H1 (cell line): Measurements from ENCODE around the gene COL6A1. TPM values are rescaled to one million over a fixed set of nuclear protein-coding genes. Genes with fewer than 3 reads are reported as not detected.

Experiments used
- CTCF ChIA-PET: fragments of 300-600 bp; sonication (Branson Sonifier 250); formaldehyde crosslinking; loops from one replicate; lab custom pipeline; 2021; ENCODE audit not compliant: partially characterized antibody; lab: Charles Lee
- POLR2A ChIA-PET: fragments of 300-600 bp; sonication (Branson Sonifier 250); formaldehyde crosslinking; loops from one replicate; lab custom pipeline; 2021; ENCODE audit warnings: inconsistent platforms; ENCODE audit not compliant: partially characterized antibody; lab: Charles Lee
- DNase-seq, 2 experiments: peaks; one replicate each; pipeline versions ENCODE4 v3.0.0 to v3.0.0-alpha.2; 2010 to 2022; ENCODE audit warnings: low spot score in 2 of 2, low read depth in 1 of 2, mixed read lengths in 1 of 2
- FAIRE-seq: peaks from 2 replicates; lab custom pipeline; 2011; peaks lifted over from hg19 to GRCh38; lab: Jason Lieb, UNC
- H2AFZ ChIP-seq: 2 replicates; pipeline ENCODE4 v1.8.1; 2012; ENCODE audit warnings: low read length, inconsistent platforms
- H2AK5ac ChIP-seq: 2 replicates; pipeline ENCODE4 v1.6.1; 2013; ENCODE audit warnings: low read depth, low read length
- H2BK120ac ChIP-seq: replicated peaks from 2 replicates; pipeline ENCODE3; 2013; ENCODE audit warnings: low read depth, low read length, inconsistent platforms
- H2BK12ac ChIP-seq: 2 replicates; pipeline ENCODE4 v1.6.1; 2013; ENCODE audit warnings: low read depth, low read length
- H2BK15ac ChIP-seq: 2 replicates; pipeline ENCODE4 v1.6.1; 2013; ENCODE audit warnings: low read length
- H2BK20ac ChIP-seq: 2 replicates; pipeline ENCODE4 v1.6.1; 2013; ENCODE audit warnings: low read length
- H2BK5ac ChIP-seq: 2 replicates; pipeline ENCODE4 v1.6.1; 2013; ENCODE audit warnings: low read depth, low read length
- H3K14ac ChIP-seq: 2 replicates; pipeline ENCODE4 v1.6.1; 2013; ENCODE audit warnings: inconsistent platforms; ENCODE audit not compliant: insufficient read length
- H3K18ac ChIP-seq: 2 replicates; pipeline ENCODE4 v1.6.1; 2013; ENCODE audit warnings: low read length; ENCODE audit errors: extremely low read depth
- H3K23ac ChIP-seq: 2 replicates; pipeline ENCODE4 v1.6.1; 2013; ENCODE audit warnings: inconsistent platforms; ENCODE audit not compliant: insufficient read length
- H3K23me2 ChIP-seq: 2 replicates; pipeline ENCODE4 v1.6.1; 2013; ENCODE audit warnings: low read depth, low read length
- H3K27ac ChIP-seq: 2 replicates; pipeline ENCODE4 v1.6.1; 2011; ENCODE audit warnings: low read depth, low read length, inconsistent platforms
- H3K27me3 ChIP-seq, 4 experiments: replicated peaks in 1 of 4; 1 replicate in 1 of 4; 2 replicates in 3 of 4; pipeline versions ENCODE4 v1.6.1 to v1.8.1; 2011 to 2013; ENCODE audit warnings: low read length in 3 of 4, mild to moderate bottlenecking in 3 of 4, inconsistent platforms in 2 of 4, mixed read lengths in 2 of 4, moderate library complexity in 1 of 4; ENCODE audit not compliant: control insufficient read depth in 3 of 4, insufficient read depth in 3 of 4; ENCODE audit errors: extremely low read depth in 1 of 4
- H3K36me3 ChIP-seq, 4 experiments: 2 replicates each; pipeline versions ENCODE4 v1.6.1 to v1.8.1; 2011 to 2013; ENCODE audit warnings: mild to moderate bottlenecking in 4 of 4, low read length in 3 of 4, moderate library complexity in 2 of 4, control low read depth in 1 of 4, inconsistent platforms in 1 of 4; ENCODE audit not compliant: insufficient read depth in 4 of 4, control insufficient read depth in 2 of 4
- H3K4ac ChIP-seq: replicated peaks from 2 replicates; pipeline ENCODE3; 2013; ENCODE audit warnings: low read length, low read depth, mixed read lengths, inconsistent platforms; ENCODE audit not compliant: insufficient read length
- H3K4me1 ChIP-seq, 4 experiments: replicated peaks in 1 of 4; 1 replicate in 1 of 4; 2 replicates in 3 of 4; pipeline versions ENCODE4 v1.6.1 to v1.8.1; 2011 to 2013; ENCODE audit warnings: low read length in 3 of 4, inconsistent platforms in 2 of 4, mixed read lengths in 1 of 4; ENCODE audit not compliant: insufficient read depth in 4 of 4, control insufficient read depth in 3 of 4
- H3K4me2 ChIP-seq, 2 experiments: 2 replicates each; pipeline versions ENCODE4 v1.6.1 to v1.8.1; 2011 to 2013; ENCODE audit warnings: low read depth in 2 of 2, low read length in 2 of 2, control low read depth in 1 of 2, inconsistent platforms in 1 of 2, mild to moderate bottlenecking in 1 of 2; ENCODE audit not compliant: insufficient read depth in 1 of 2
- H3K4me3 ChIP-seq, 4 experiments: fragments of 200-600, 300-600 bp in 1 of 4; sonication (generic), shearing (Covaris generic), sonication (Bioruptor Twin) in 1 of 4; 2 replicates each; pipeline versions ENCODE4 v1.5.1 to v1.8.1; 2011 to 2016; ENCODE audit warnings: low read length in 4 of 4, low read depth in 3 of 4, control low read depth in 2 of 4, inconsistent platforms in 2 of 4, mild to moderate bottlenecking in 2 of 4, mixed read lengths in 1 of 4, moderate library complexity in 1 of 4; ENCODE audit not compliant: insufficient read depth in 2 of 4; ENCODE audit errors: extremely low read depth in 1 of 4
- H3K56ac ChIP-seq: replicated peaks from 2 replicates; pipeline ENCODE3; 2013; ENCODE audit warnings: low read depth, mild to moderate bottlenecking, mixed read lengths, low read length, inconsistent platforms; ENCODE audit not compliant: insufficient read length
- H3K79me1 ChIP-seq: 2 replicates; pipeline ENCODE4 v1.6.1; 2013; ENCODE audit warnings: low read depth, low read length, control low read depth
- H3K79me2 ChIP-seq, 2 experiments: 2 replicates each; pipeline versions ENCODE4 v1.6.1 to v1.8.1; 2012 to 2013; ENCODE audit warnings: low read length in 2 of 2, mild to moderate bottlenecking in 2 of 2, inconsistent platforms in 1 of 2; ENCODE audit not compliant: insufficient read depth in 2 of 2, control insufficient read depth in 1 of 2
- H3K9ac ChIP-seq, 4 experiments: replicated peaks in 1 of 4; 1 replicate in 1 of 4; 2 replicates in 3 of 4; pipeline versions ENCODE4 v1.6.1 to v1.8.1; 2011 to 2013; ENCODE audit warnings: low read depth in 3 of 4, low read length in 3 of 4, control low read depth in 2 of 4, mild to moderate bottlenecking in 2 of 4, moderate library complexity in 2 of 4, inconsistent platforms in 1 of 4; ENCODE audit errors: extremely low read depth in 1 of 4
- H3K9me3 ChIP-seq, 2 experiments: 2 replicates each; pipeline versions ENCODE4 v1.6.1 to v1.8.1; 2012 to 2013; ENCODE audit warnings: mild to moderate bottlenecking in 2 of 2, moderate library complexity in 2 of 2, control low read depth in 1 of 2, inconsistent platforms in 1 of 2, low read depth in 1 of 2, low read length in 1 of 2, mixed read lengths in 1 of 2; ENCODE audit not compliant: insufficient read depth in 2 of 2
- H4K20me1 ChIP-seq, 2 experiments: replicated peaks in 1 of 2; 2 replicates each; pipeline versions ENCODE3 to v1.8.1; 2011 to 2013; ENCODE audit warnings: inconsistent platforms in 2 of 2, low read length in 2 of 2, mild to moderate bottlenecking in 1 of 2; ENCODE audit not compliant: insufficient read depth in 2 of 2, control insufficient read depth in 1 of 2
- H4K5ac ChIP-seq: 2 replicates; pipeline ENCODE4 v1.6.1; 2013; ENCODE audit warnings: low read length, low read depth, mixed read lengths, inconsistent platforms; ENCODE audit not compliant: insufficient read length
- H4K8ac ChIP-seq: 2 replicates; pipeline ENCODE4 v1.8.0; 2013; ENCODE audit warnings: mild to moderate bottlenecking, moderate library complexity, low read length, inconsistent platforms; ENCODE audit not compliant: insufficient read depth; ENCODE audit errors: extremely low read depth
- H4K91ac ChIP-seq: replicated peaks from 2 replicates; pipeline ENCODE3; 2013; ENCODE audit warnings: low read length, mixed read lengths, inconsistent platforms; ENCODE audit not compliant: insufficient read length
- CTBP2 ChIP-seq: IDR thresholded peaks from 2 replicates; pipeline ENCODE4 v1.7.0; 2011; ENCODE audit warnings: borderline replicate concordance, mild to moderate bottlenecking, moderate library complexity, mixed read lengths, low read length; ENCODE audit not compliant: insufficient read depth, insufficient read length
- KDM4A ChIP-seq: IDR thresholded peaks from one replicate; pipeline ENCODE4 v1.7.1; 2012; ENCODE audit warnings: low read depth, mild to moderate bottlenecking, moderate library complexity, low read length, inconsistent platforms; ENCODE audit not compliant: severe bottlenecking
- TBP ChIP-seq: IDR thresholded peaks from 2 replicates; pipeline ENCODE4 v1.6.1; 2011; ENCODE audit warnings: low read depth, low read length, improper control_type of control experiment
- WGBS, 2 experiments: shearing (Covaris generic) in 1 of 2; methylation state at CpG; one replicate each; pipeline versions ENCODE4 v1.1.6 to v1.1.7; 2013 to 2015; ENCODE audit warnings: low lambda C conversion rate in 2 of 2, mixed read lengths in 2 of 2, inconsistent platforms in 1 of 2, low coverage in 1 of 2, missing lambda C conversion rate in 1 of 2; ENCODE audit not compliant: insufficient replicate concordance in 2 of 2, insufficient coverage in 1 of 2, insufficient read length in 1 of 2; ENCODE audit errors: extremely low coverage in 1 of 2, missing lambda C conversion rate in 1 of 2; 5-methylcytosine and 5-hydroxymethylcytosine counted together
- polyA plus RNA-seq, 7 experiments: library from polyadenylated mRNA; depleted of rRNA in 3 of 7; stranded (reverse) in 5 of 7; unstranded in 2 of 7; fragments of >200 nt in 5 of 7; fragments of 200-250 nt in 2 of 7; gene quantifications; 1 replicate in 5 of 7; 2 replicates in 1 of 7; 4 replicates in 1 of 7; pipeline versions ENCODE4 v1.2.1 to v1.2.3, GENCODE V29; 2011 to 2013; ENCODE audit warnings: missing spikeins in 2 of 7, mixed read lengths in 2 of 7
- total RNA-seq: library from RNA; stranded (reverse); fragmentation: NEBNext Ultra II Directional; extraction: Animal tissue kit (Norgen Biotek cat#: 25700); gene quantifications from 2 replicates; pipeline ENCODE4 v1.2.1, GENCODE V29; 2021

The COL6A1 gene
- total and polyA plus RNA-seq, 2 of the 8 experiments (the other 6 are each of a cell fraction or from before 2014, with no cell fraction given) = 100 to 115 TPM

DNA sequence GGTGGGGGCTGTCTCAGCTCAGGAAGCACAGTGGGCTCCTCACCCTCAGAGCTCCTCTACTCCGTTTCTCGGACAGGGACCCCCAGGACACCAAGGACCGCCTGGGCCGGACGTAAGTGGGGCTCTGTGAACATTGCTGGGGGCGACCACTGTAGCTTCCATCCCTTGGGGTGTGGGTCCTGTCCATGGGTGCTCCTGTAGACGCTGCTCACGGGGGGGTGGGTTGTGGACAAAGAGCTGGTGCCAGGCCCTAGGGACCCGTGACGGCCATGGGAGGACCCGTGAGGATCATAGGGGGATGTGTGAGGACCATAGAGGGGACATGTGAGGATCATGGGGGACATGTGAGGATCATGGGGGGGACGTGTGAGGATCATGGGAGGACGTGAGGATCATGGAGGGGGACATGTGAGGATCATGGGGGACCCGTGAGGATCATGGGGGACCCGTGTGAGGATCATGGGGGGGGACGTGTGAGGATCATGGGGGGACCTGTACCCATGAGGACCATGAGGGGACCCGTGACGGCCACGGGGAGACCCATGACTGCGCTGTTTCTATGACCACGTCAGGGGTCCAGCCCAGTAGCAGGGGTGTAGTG lies 18.1 kb downstream of the COL6A1 start:
- no peak overlapping the region for H3K18ac ChIP-seq
- H2AK5ac ChIP-seq = no peak overlapping the region
- H3K79me1 ChIP-seq = no peaks in the 10 kb centered on the region
- no peak overlapping the region for H2BK120ac ChIP-seq
- no peak overlapping the region for H2AFZ ChIP-seq
- no peak overlapping the region for H3K9ac ChIP-seq
- no peaks in the 10 kb centered on the region for H3K27me3 ChIP-seq
- H3K23ac ChIP-seq = no peak overlapping the region
- H2BK5ac ChIP-seq = no peak overlapping the region
- H3K36me3 ChIP-seq = peaks cover 3 to 66% (median 12%) of the 10 kb centered on the region in 4 experiments; a peak in 5 of 8 replicates
- no peak overlapping the region for H2BK20ac ChIP-seq
- ChIA-PET POLR2A (no interaction called here), CTCF (interaction anchor here (0.6 kb wide), 1 partner anchor 335 kb away, joined by 3 read pairs; no protein-coding TSS in a partner anchor)
- H4K20me1 ChIP-seq = peaks cover 0 to 4% of the 10 kb centered on the region in 2 experiments
- DNase-seq (no peak), FAIRE-seq (no peak)
- no peaks in the 10 kb centered on the region for H3K9me3 ChIP-seq
- H2BK15ac ChIP-seq = no peak overlapping the region
- H4K5ac ChIP-seq = no peak overlapping the region
- H3K4me2 ChIP-seq = no peak overlapping the region
- H2BK12ac ChIP-seq = no peak overlapping the region
- H3K4ac ChIP-seq = no peak overlapping the region
- no peak overlapping the region for H4K8ac ChIP-seq
- 79% methylated on average over 14 of the region's 21 CpGs; no CpG with 5 or more reads in 1 of the 2 experiments for WGBS, 2 experiments
- H3K56ac ChIP-seq = no peak overlapping the region
- TF ChIP-seq KDM4A (no peak), TBP (no peak), CTBP2 (no peak)
- no peak overlapping the region for H3K4me3 ChIP-seq
- H3K4me1 ChIP-seq = no peaks in the 10 kb centered on the region
- H3K14ac ChIP-seq = no peak overlapping the region
- H3K27ac ChIP-seq = no peak overlapping the region
- no peak overlapping the region for H4K91ac ChIP-seq
- no peaks in the 10 kb centered on the region for H3K23me2 ChIP-seq
- H3K79me2 ChIP-seq = no peaks in the 10 kb centered on the region
